Testis (tissue), 3 donors: Measurements from ENCODE around the gene OBSCN. TPM values are rescaled to one million over a fixed set of nuclear protein-coding genes. Genes with fewer than 3 reads are reported as not detected.

Source experiments
- DNase-seq: peaks from one replicate; pipeline ENCODE4 v3.0.0-alpha.2; 2019
- H3K27ac ChIP-seq, 2 donors: fragments of 200-600 bp; sonication (generic); one replicate each; pipeline ENCODE4 v1.5.1; 2019
- H3K27me3 ChIP-seq: fragments of 200-600 bp; sonication (generic); one replicate; pipeline ENCODE4 v1.5.1; 2019
- H3K36me3 ChIP-seq: fragments of 200-600 bp; sonication (generic); one replicate; pipeline ENCODE4 v1.5.1; 2017; ENCODE audit warnings: low read depth; ENCODE audit errors: missing control alignments
- H3K4me1 ChIP-seq: fragments of 200-600 bp; sonication (generic); one replicate; pipeline ENCODE4 v1.5.1; 2019
- H3K4me3 ChIP-seq, 2 donors: fragments of 200-600 bp; sonication (generic); one replicate each; pipeline ENCODE4 v1.5.1; 2017 to 2019
- H3K9me3 ChIP-seq: fragments of 200-600 bp; sonication (generic); one replicate; pipeline ENCODE4 v1.5.1; 2017
- CTCF ChIP-seq, 3 experiments: fragments of 450-650 bp in 2 of 3; fragments of 200-600 bp in 1 of 3; sonication (generic) in 1 of 3; IDR thresholded peaks; one replicate each; pipeline ENCODE4 v1.5.1; 2016 to 2019; ENCODE audit warnings: antibody characterized with exemption in 3 of 3, mild to moderate bottlenecking in 2 of 3, moderate library complexity in 1 of 3
- POLR2A ChIP-seq: fragments of 450-650 bp; IDR thresholded peaks from one replicate; pipeline ENCODE4 v1.6.1; 2017; ENCODE audit warnings: antibody characterized with exemption, mild to moderate bottlenecking, moderate library complexity
- WGBS, 2 donors: methylation state at CpG; one replicate each; pipeline ENCODE4 v1.1.5; 2018; 5-methylcytosine and 5-hydroxymethylcytosine counted together
- intact Hi-C: fragments of 100-400 bp; cut with DNase I; formaldehyde crosslinking; loops from one replicate; pipeline ENCODE4 v1.15.1; 2023; ENCODE audit warnings: low total_unique reads
- microRNA-seq, 2 donors: library from miRNA; unstranded; fragments of <30 nt; microRNA quantifications; one replicate each; pipeline ENCODE4, GENCODE V29; 2016; ENCODE audit warnings: borderline number of aligned reads in 2 of 2, borderline replicate concordance in 1 of 2
- polyA plus RNA-seq: library from polyadenylated mRNA; stranded (reverse); fragments of 350-450 nt; fragmentation: Illumina TruSeq; extraction: RNeasy Lipid Tissue Mini Kit (QIAGEN cat#74804); gene quantifications from one replicate; pipeline ENCODE4 v1.2.3, GENCODE V29; 2014; ENCODE audit warnings: low read depth, low replicate concordance; ENCODE audit not compliant: insufficient read depth
- total RNA-seq, 2 donors: library from RNA; depleted of rRNA; stranded (reverse); fragments of >200 nt; gene quantifications; one replicate each; pipeline ENCODE4 v1.2.3, GENCODE V29; 2016

Gene OBSCN
- total and polyA plus RNA-seq, 3 donors from 2014 or later, result 8.3 to 30.0 (median 28.6) TPM

GRCh38 chr1:228426518-228427175 lies 218.8 kb downstream of the OBSCN start:
- Histone ChIP-seq H3K4me3 (no peak overlapping the region), H3K9me3 (no peaks in the 10 kb centered on the region), H3K4me1 (no peaks in the 10 kb centered on the region), H3K36me3 (no peaks in the 10 kb centered on the region), H3K27ac (no peak overlapping the region), H3K27me3 (no peaks in the 10 kb centered on the region)
- 43 to 48% methylated on average over 5 of the region's 5 CpGs for WGBS, 2 donors
- no peak for DNase-seq
- TF ChIP-seq CTCF (IDR thresholded peaks at IDR 0.05), result no peak
- no peak for TF ChIP-seq POLR2A
- intact Hi-C loops, result no loop called here

GRCh38 chr1:228428412-228428811 lies 220.6 kb downstream of the OBSCN start:
- intact Hi-C loops, result no loop called here
- TF ChIP-seq POLR2A (no peak), CTCF (IDR thresholded peaks at IDR 0.05) (no peak)
- no peak for DNase-seq
- H3K36me3 ChIP-seq, result no peaks in the 10 kb centered on the region
- H3K27me3 ChIP-seq, result no peaks in the 10 kb centered on the region
- no peaks in the 10 kb centered on the region for H3K9me3 ChIP-seq
- no peak overlapping the region for H3K27ac ChIP-seq
- 76 to 78% methylated on average over 4 of the region's 4 CpGs for WGBS, 2 donors
- H3K4me1 ChIP-seq, result no peaks in the 10 kb centered on the region
- H3K4me3 ChIP-seq, result no peak overlapping the region

Small RNA genes within 50 kb of the gene (microRNA-seq; reads per million reads assigned to microRNA genes)
- gene MIR6742, result 0 reads per million in 2 donors

Other genes with a start within 250 kb of the OBSCN start
- gene WNT3A, start 201.0 kb upstream of the OBSCN start, total RNA-seq, result under 1 TPM; 0.08 to 0.19 TPM
- 0.13 TPM for gene WNT3A, start 201.0 kb upstream of the OBSCN start, polyA plus RNA-seq
- gene ARF1, start 125.3 kb upstream of the OBSCN start, total RNA-seq, result 100 to 1,000 TPM; 426 to 488 TPM
- 637 TPM for gene ARF1, start 125.3 kb upstream of the OBSCN start, polyA plus RNA-seq
- gene C1orf35, start 104.7 kb upstream of the OBSCN start, total RNA-seq, result 10 to 100 TPM; 19.4 to 25.0 TPM
- gene C1orf35, start 104.7 kb upstream of the OBSCN start, polyA plus RNA-seq, result 11.3 TPM
- 100 to 1,000 TPM; 102 to 121 TPM for gene MRPL55, start 98.7 kb upstream of the OBSCN start, total RNA-seq
- 63.1 TPM for gene MRPL55, start 98.7 kb upstream of the OBSCN start, polyA plus RNA-seq
- 100 to 1,000 TPM; 298 to 343 TPM for gene GUK1, start 67.8 kb upstream of the OBSCN start, total RNA-seq
- gene GUK1, start 67.8 kb upstream of the OBSCN start, polyA plus RNA-seq, result 236 TPM
- 1 to 10 TPM; 2.0 to 4.2 TPM for gene GJC2, start 58.1 kb upstream of the OBSCN start, total RNA-seq
- 2.6 TPM for gene GJC2, start 58.1 kb upstream of the OBSCN start, polyA plus RNA-seq
- 10 to 100 TPM; 16.0 to 23.2 TPM for gene IBA57, start 42.2 kb upstream of the OBSCN start, total RNA-seq
- 21.0 TPM for gene IBA57, start 42.2 kb upstream of the OBSCN start, polyA plus RNA-seq
- gene TRIM11, start 198.8 kb downstream of the OBSCN start, total RNA-seq, result 10 to 100 TPM; 30.1 to 37.8 TPM
- 19.5 TPM for gene TRIM11, start 198.8 kb downstream of the OBSCN start, polyA plus RNA-seq
- gene TRIM17, start 208.8 kb downstream of the OBSCN start, total RNA-seq, result 10 to 100 TPM; 21.4 to 33.6 TPM
- 37.4 TPM for gene TRIM17, start 208.8 kb downstream of the OBSCN start, polyA plus RNA-seq